GM13976 (cell line): ENCODE measurements around the gene SAMD9.

Experiments used
- DNase-seq: peaks from one replicate; pipeline ENCODE4 v3.0.0; 2012; ENCODE audit warnings: low spot score
- in situ Hi-C: fragments of 300-500 bp; cut with MboI; formaldehyde crosslinking; loops from one replicate; pipeline ENCODE4 v1.12.0; 2022; ENCODE audit warnings: low sequenced_read_pairs, mixed read lengths, inconsistent platforms; ENCODE audit not compliant: unreplicated experiment
- TF ChIP-seq, protein P1 (sequence below): IDR thresholded peaks from 2 replicates; pipeline ENCODE4 v1.5.1; 2012; ENCODE audit warnings: borderline replicate concordance, mild to moderate bottlenecking; ENCODE audit not compliant: insufficient read depth; ENCODE audit errors: extremely low read depth, missing control alignments, control extremely low read depth

The SAMD9 gene

DNA sequence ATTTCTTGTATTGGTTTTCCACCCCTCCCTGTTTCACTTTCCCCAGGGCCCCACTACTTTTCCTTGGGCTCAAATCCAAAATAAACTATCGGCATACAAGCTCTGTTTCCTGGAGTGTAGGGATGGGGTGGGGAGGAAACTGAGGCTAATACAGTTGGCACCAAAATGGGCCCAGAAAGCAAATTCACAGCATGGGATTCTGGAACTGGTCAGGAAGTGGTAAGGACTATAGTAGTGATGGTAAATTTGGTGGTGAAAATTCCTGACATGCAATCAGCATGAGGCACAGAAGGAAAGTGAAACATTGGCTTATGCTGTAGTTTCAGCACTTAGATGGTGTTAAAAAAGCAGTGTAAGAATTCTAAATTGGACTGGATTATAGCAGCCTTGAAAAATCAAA, 39.1 kb upstream of the SAMD9 start:
- DNase-seq, result no peak
- TF ChIP-seq, protein P1, sequence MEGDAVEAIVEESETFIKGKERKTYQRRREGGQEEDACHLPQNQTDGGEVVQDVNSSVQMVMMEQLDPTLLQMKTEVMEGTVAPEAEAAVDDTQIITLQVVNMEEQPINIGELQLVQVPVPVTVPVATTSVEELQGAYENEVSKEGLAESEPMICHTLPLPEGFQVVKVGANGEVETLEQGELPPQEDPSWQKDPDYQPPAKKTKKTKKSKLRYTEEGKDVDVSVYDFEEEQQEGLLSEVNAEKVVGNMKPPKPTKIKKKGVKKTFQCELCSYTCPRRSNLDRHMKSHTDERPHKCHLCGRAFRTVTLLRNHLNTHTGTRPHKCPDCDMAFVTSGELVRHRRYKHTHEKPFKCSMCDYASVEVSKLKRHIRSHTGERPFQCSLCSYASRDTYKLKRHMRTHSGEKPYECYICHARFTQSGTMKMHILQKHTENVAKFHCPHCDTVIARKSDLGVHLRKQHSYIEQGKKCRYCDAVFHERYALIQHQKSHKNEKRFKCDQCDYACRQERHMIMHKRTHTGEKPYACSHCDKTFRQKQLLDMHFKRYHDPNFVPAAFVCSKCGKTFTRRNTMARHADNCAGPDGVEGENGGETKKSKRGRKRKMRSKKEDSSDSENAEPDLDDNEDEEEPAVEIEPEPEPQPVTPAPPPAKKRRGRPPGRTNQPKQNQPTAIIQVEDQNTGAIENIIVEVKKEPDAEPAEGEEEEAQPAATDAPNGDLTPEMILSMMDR, result no peak
- in situ Hi-C loops, result no loop called here

DNA sequence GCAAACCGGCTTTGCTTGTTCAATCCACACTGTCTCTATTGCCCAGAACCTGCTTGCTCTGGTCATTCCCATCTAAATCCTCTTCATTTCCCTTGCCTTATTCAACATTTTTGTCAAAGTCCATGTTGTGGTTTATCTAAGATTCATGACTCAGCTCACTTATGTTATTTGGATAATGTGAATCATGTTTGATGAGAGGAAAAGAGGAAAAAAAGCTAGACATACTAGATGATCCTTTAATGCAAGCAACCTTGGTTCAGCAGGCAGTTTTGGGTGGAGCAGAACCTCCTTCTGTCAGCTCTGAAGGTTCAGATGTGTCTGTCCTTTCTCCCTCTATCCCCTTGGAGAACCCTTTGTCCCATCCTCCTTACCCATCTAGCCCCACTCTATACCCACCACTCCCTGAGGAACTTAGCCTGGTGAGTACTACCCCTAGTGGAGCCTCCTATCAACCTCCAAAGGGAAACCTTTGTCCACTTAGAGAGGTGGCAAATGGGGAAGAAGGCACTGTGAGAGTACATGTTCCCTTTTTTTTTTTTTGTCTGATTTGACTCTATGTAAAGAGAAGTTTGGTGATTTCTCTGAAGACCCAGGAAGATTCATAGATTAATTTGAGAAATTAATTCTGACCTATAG, 32.5 kb upstream of the SAMD9 start:
- no peak for DNase-seq
- TF ChIP-seq, protein P1, result no peak
- in situ Hi-C loops, result no loop called here

DNA sequence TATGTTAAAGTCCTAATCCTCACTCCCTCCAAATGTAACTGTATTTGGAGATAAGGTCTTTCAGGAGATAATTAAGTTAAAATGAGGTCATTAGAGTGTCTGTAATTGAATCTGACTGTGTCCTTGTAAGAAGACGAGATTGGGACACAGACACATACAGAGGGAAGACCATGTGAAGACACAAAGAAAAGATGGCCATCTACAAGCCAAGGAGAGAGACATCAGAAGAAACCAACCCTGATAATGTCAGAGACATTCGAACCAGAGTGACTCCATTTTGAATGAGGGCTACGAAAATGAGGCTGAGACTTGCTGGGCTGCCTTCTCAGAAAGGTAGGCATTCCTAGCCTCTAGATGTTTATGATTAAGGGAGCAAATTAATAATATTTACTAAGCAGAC, 30.9 kb upstream of the SAMD9 start:
- in situ Hi-C loops, result no loop called here
- TF ChIP-seq, protein P1, result no peak
- DNase-seq, result no peak

DNA sequence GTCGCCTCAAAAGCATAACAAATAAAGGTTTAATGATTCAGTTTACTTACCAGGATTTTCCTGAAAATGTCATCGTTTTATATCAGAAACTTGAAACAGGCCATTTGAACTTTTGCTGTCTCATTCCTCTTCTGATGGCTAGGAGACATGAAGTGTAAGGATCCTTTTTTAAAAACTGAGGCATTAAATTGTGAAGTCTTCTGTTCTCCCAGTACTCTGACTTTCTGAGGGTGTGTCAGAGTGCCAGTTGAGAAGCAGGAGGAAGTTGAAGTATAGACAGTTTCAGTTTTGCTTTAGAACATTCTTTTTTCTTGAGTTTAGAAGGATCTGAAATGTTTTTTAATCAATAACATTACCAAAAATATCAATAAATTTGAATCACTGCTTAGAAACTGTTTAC, 30.4 kb upstream of the SAMD9 start, which contains the start of gene SAMD9L:
SAMD9L (minus strand) TSS at position 242 of the 400 bp plus-strand sequence. CDS start 12,414 bp downstream, outside the sequence.
- TF ChIP-seq, protein P1, result no peak
- in situ Hi-C loops, result no loop called here
- peak; percentile 32 for DNase-seq

DNA sequence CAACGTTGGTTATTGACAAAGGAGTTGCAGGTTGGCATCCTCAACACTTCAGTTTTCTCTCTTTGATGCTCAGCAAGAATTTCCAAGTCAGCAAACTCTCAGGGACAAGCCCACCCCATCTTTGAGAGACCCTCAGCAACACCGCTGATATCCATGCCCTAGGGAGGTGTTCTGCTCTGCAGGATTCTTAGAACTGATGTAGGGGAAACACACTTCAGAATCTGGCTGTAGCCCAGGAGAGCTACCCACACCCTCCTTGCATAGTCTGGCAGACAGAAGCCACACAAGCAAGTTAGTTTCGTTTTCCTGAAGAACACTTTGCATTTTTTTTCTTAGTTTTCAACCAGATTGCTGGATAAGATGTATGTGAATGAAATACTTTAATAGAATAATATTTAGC, 29.6 kb upstream of the SAMD9 start:
- TF ChIP-seq, protein P1, result no peak
- DNase-seq, result peak; percentile 23
- in situ Hi-C loops, result no loop called here

DNA sequence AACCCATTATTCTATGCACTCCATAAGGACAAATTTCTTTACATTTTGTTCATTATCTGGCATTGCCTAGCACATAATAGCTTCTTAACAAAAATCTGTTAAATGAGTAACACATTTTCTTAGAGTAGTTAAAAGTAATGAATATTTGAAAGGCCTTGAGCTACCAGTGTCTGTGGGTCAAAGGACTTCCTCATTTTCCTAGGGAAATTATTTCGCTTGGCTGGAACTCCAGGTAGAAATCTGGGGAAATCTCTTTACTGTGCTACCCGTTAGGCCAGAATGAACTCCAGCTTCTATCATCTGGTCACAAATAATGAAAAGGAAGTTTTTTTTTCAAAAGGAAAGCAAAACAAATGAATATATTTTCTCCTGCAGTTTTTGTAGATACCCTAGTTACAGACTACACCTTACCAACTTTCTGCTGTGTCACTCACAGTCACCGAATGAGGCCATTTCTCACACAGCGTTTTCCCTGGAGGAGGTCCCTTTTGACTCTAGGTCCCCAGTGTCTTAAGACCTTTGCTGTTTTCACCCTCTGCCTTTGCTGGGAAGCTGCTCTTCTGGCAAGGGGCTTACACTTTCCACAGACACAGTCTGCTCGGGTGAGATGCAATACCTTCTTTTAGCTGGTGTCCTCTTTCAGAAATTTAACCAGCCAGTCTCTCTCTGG, 28.8 kb upstream of the SAMD9 start:
- in situ Hi-C loops, result no loop called here
- TF ChIP-seq, protein P1, result no peak
- DNase-seq, result no peak
